ENCODE results near the gene PROSER3.

PROSER3 gene

DNA sequence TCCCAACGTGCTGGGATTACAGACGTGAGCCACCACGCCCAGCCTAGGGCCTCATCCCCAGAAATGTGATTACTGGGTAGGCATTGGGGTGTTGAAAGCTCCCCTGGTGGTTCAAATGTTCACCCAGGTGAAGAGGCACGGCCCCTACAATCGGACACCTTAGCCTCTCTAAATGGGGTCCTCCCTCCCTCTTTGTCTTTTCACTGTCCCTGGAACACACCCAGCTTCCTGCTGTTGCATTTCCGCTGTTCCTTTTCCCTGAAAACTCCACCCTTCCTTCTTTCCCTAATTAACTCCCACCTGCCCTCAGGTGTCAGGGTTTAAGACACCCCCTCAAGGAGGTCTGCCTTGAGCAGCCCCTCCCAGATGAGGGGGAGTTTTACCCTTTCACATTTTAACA lies 58.3 kb downstream of the PROSER3 start:
- in situ Hi-C loops (cut with MboI; ENCODE audit: low sequenced_read_pairs): no loop called here

- in situ Hi-C loops (cut with MboI; ENCODE audit: low sequenced_read_pairs): no loop called here
These were observed 58.9 kb downstream of the PROSER3 start for GRCh38 chr19:35816846-35817245.

DNA sequence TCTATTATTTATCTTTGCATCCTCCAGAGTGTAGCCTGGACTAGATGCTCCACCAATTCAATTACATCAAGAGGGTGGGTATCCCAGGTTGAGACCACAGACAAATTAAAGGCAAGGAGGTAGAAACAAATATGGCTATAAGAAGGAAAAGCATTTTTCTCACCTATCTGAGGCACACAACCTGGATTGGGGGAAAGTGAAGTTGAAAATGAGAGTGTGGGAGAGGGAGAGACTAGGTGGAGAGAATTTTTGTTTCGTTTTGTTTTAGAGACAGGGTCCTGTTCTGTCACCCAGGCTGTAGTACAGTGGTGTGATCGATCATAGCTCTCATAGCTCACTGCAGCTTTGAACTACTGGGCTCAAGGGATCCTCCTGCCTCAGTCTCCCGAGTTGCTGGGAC lies 60.5 kb downstream of the PROSER3 start:
- in situ Hi-C loops (cut with MboI; ENCODE audit: low sequenced_read_pairs): no loop called here
